HEK293 (cell line): ENCODE measurements around the gene AK5.

Experiments used
- CTCF ChIA-PET: fragments of 350-600 bp; formaldehyde crosslinking; extraction: SDS; loops from one replicate; lab custom pipeline; 2021; ENCODE audit warnings: antibody characterized with exemption; lab: Yijun Ruan, JAX
- POLR2A ChIA-PET: fragments of 300-600 bp; formaldehyde crosslinking; extraction: SDS; loops from one replicate; lab custom pipeline; 2020; ENCODE audit warnings: antibody characterized with exemption, inconsistent platforms; lab: Yijun Ruan, JAX
- H3K27ac ChIP-seq: fragments of 200-500 bp; sonication (Bioruptor generic); 2 replicates; pipeline ENCODE4 v1.5.1; 2014; ENCODE audit warnings: low read depth, low read length, control low read depth, inconsistent platforms; ENCODE audit errors: extremely low read depth
- H3K36me3 ChIP-seq, 2 experiments: fragments of 200-500 bp in 1 of 2; sonication (Bioruptor generic) in 1 of 2; 1 replicate in 1 of 2; 2 replicates in 1 of 2; pipeline ENCODE4 v1.5.1; 2014 to 2017; ENCODE audit warnings: inconsistent platforms in 2 of 2, low read length in 2 of 2; ENCODE audit not compliant: control insufficient read depth in 2 of 2, insufficient read depth in 1 of 2
- H3K4me1 ChIP-seq: fragments of 200-500 bp; sonication (Bioruptor generic); 2 replicates; pipeline ENCODE4 v1.5.1; 2014; ENCODE audit warnings: mild to moderate bottlenecking, low read length, inconsistent platforms; ENCODE audit not compliant: control insufficient read depth, insufficient read depth
- H3K4me3 ChIP-seq: 2 replicates; pipeline ENCODE4 v1.5.1; 2011; ENCODE audit warnings: low read depth, mild to moderate bottlenecking, control low read depth, low read length, moderate library complexity
- H3K9me3 ChIP-seq: fragments of 200-500 bp; sonication (Bioruptor generic); 2 replicates; pipeline ENCODE4 v1.5.1; 2014; ENCODE audit warnings: low read depth, low read length, inconsistent platforms; ENCODE audit not compliant: control insufficient read depth, insufficient read depth
- GLI4 ChIP-seq: fragments of 450-650 bp; formaldehyde crosslinking; IDR thresholded peaks from 2 replicates; pipeline ENCODE4 v1.5.1; 2016; ENCODE audit warnings: missing biosample characterization, missing genetic modification characterization
- HOXA7 ChIP-seq: sonication (generic); formaldehyde crosslinking; IDR thresholded peaks from 2 replicates; pipeline ENCODE4 v1.8.1; 2022; ENCODE audit warnings: missing genetic modification reagents, borderline replicate concordance
- OSR2 ChIP-seq: fragments of 450-650 bp; formaldehyde crosslinking; IDR thresholded peaks from 2 replicates; pipeline ENCODE4 v1.5.1; 2016; ENCODE audit warnings: missing biosample characterization, missing genetic modification characterization
- PRDM1 ChIP-seq: fragments of 450-650 bp; formaldehyde crosslinking; IDR thresholded peaks from 2 replicates; pipeline ENCODE4; 2016; ENCODE audit warnings: missing biosample characterization, missing genetic modification characterization
- SALL2 ChIP-seq: fragments of 450-650 bp; formaldehyde crosslinking; IDR thresholded peaks from 2 replicates; pipeline ENCODE4 v1.5.0; 2017; ENCODE audit warnings: missing biosample characterization, mild to moderate bottlenecking, missing genetic modification characterization, borderline replicate concordance
- SP7 ChIP-seq: fragments of 450-650 bp; formaldehyde crosslinking; IDR thresholded peaks from 2 replicates; pipeline ENCODE4 v1.5.1; 2016; ENCODE audit warnings: missing biosample characterization, missing genetic modification characterization
- TSHZ1 ChIP-seq: fragments of 450-650 bp; formaldehyde crosslinking; IDR thresholded peaks from 2 replicates; pipeline ENCODE4 v1.5.1; 2016; ENCODE audit warnings: missing biosample characterization, missing genetic modification characterization, borderline replicate concordance
- ZBTB11 ChIP-seq: fragments of 450-650 bp; formaldehyde crosslinking; conservative IDR thresholded peaks from 2 replicates; pipeline ENCODE4 v1.5.1; 2016; ENCODE audit warnings: low read depth, missing biosample characterization, missing genetic modification characterization
- ZFHX2 ChIP-seq: fragments of 450-650 bp; formaldehyde crosslinking; conservative IDR thresholded peaks from 2 replicates; pipeline ENCODE4 v1.5.1; 2016; ENCODE audit warnings: missing biosample characterization, missing genetic modification characterization
- ZIC2 ChIP-seq: fragments of 450-650 bp; formaldehyde crosslinking; IDR thresholded peaks from 2 replicates; pipeline ENCODE4 v1.5.1; 2016; ENCODE audit warnings: missing biosample characterization, missing genetic modification characterization
- ZNF114 ChIP-seq: fragments of 450-650 bp; formaldehyde crosslinking; IDR thresholded peaks from 2 replicates; pipeline ENCODE4 v1.5.0; 2017; ENCODE audit warnings: missing biosample characterization, missing genetic modification characterization
- ZNF16 ChIP-seq: fragments of 450-650 bp; formaldehyde crosslinking; IDR thresholded peaks from 2 replicates; pipeline ENCODE4 v1.5.1; 2016; ENCODE audit warnings: low read depth, missing biosample characterization, missing genetic modification characterization
- ZNF23 ChIP-seq: fragments of 450-650 bp; formaldehyde crosslinking; IDR thresholded peaks from 2 replicates; pipeline ENCODE4 v1.5.1; 2016; ENCODE audit warnings: missing biosample characterization, missing genetic modification characterization, borderline replicate concordance
- ZNF350 ChIP-seq: fragments of 450-650 bp; formaldehyde crosslinking; IDR thresholded peaks from 2 replicates; pipeline ENCODE4 v1.5.0; 2017; ENCODE audit warnings: missing biosample characterization, mild to moderate bottlenecking, missing genetic modification characterization
- ZNF629 ChIP-seq: fragments of 450-650 bp; formaldehyde crosslinking; IDR thresholded peaks from 2 replicates; pipeline ENCODE4 v1.5.1; 2017; ENCODE audit warnings: missing biosample characterization, missing genetic modification characterization
- ZNF701 ChIP-seq: fragments of 450-650 bp; formaldehyde crosslinking; IDR thresholded peaks from 2 replicates; pipeline ENCODE4 v1.5.1; 2016; ENCODE audit warnings: missing biosample characterization, missing genetic modification characterization
- ZNF707 ChIP-seq: fragments of 450-650 bp; formaldehyde crosslinking; IDR thresholded peaks from 2 replicates; pipeline ENCODE4 v1.5.1; 2016; ENCODE audit warnings: missing biosample characterization, missing genetic modification characterization
- ZNF792 ChIP-seq: fragments of 450-650 bp; formaldehyde crosslinking; IDR thresholded peaks from 2 replicates; pipeline ENCODE4 v1.5.1; 2016; ENCODE audit warnings: missing biosample characterization, missing genetic modification characterization
- TF ChIP-seq, protein P1 (sequence below): fragments of 450-650 bp; formaldehyde crosslinking; IDR thresholded peaks from 2 replicates; pipeline ENCODE4 v1.5.1; 2016; ENCODE audit warnings: missing biosample characterization, missing genetic modification characterization

The AK5 gene

DNA sequence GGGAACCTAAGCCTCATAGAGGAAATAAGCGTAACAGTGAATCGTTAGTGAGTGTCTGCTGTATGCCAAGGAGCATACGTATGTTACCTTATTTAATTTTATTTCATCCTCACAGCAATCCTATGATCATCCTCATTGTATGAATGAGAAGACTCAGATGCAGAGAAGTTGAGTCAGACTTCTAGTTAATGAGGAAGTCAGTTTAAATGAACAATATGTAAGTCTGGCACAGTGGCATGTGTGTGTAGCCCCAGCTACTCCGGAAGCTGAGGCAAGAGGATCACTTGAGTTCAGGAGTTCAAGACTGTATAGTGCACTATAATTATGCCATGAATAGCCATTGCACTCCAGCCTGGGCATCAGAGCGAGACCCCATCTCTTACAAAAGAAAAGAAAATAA lies 252.6 kb downstream of the AK5 start:
- no peak overlapping the region for H3K27ac ChIP-seq
- H3K4me1 ChIP-seq, result no peaks in the 10 kb centered on the region
- CTCF ChIA-PET, result interaction anchor here (0.6 to 2.9 kb wide), 5 partner anchors 9 to 1441 kb away, joined by 3 to 17 read pairs (median 9); no protein-coding TSS in a partner anchor
- no peaks in the 10 kb centered on the region for H3K36me3 ChIP-seq
- H3K4me3 ChIP-seq, result no peak overlapping the region
- TF ChIP-seq ZNF792 (tag by site-specific recombination) (no peak), SP7 (no peak)
- POLR2A ChIA-PET, result interaction anchor here (1.4 kb wide), 1 partner anchor 470 kb away, joined by 3 read pairs; the partner anchor contains the start of gene DNAJB4
- H3K9me3 ChIP-seq, result no peaks in the 10 kb centered on the region

DNA sequence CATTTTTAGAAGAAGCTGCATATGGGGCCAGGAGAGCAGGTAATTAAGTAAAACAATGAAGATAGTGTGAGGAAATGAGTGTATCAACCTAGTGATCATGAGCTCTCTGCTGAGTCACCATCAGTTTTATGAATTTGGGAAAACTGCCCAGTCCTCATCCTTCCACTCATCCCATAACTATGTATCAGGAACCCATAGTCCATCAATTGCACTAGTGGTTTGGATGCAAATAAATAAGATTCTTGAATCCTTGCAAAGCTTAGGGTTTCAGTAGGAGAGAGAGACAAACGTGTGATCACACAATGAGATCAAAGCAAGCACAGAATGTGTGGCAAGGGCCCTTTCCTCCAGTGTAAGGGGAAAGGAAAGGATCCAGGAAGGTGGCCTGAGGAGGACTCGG lies 255.0 kb downstream of the AK5 start:
- no peaks in the 10 kb centered on the region for H3K4me1 ChIP-seq
- TF ChIP-seq ZNF114 (tag by site-specific recombination), result no peak
- TF ChIP-seq ZIC2 (tag by site-specific recombination), result no peak
- TF ChIP-seq SALL2 (tag by site-specific recombination), result no peak
- TF ChIP-seq PRDM1 (tag by site-specific recombination), result no peak
- TF ChIP-seq ZFHX2 (tag by site-specific recombination), result no peak
- TF ChIP-seq, protein P1, sequence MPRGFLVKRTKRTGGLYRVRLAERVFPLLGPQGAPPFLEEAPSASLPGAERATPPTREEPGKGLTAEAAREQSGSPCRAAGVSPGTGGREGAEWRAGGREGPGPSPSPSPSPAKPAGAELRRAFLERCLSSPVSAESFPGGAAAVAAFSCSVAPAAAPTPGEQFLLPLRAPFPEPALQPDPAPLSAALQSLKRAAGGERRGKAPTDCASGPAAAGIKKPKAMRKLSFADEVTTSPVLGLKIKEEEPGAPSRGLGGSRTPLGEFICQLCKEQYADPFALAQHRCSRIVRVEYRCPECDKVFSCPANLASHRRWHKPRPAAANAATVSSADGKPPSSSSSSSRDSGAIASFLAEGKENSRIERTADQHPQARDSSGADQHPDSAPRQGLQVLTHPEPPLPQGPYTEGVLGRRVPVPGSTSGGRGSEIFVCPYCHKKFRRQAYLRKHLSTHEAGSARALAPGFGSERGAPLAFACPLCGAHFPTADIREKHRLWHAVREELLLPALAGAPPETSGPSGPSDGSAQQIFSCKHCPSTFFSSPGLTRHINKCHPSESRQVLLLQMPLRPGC (tag by site-specific recombination), result no peak
- TF ChIP-seq HOXA7, result no peak
- no peak for TF ChIP-seq ZNF707
- no peak for TF ChIP-seq ZNF23 (tag by site-specific recombination)
- no peak for TF ChIP-seq GLI4 (tag by site-specific recombination)
- TF ChIP-seq TSHZ1 (tag by site-specific recombination), result no peak
- TF ChIP-seq ZBTB11, result no peak
- no peak for TF ChIP-seq ZNF629 (tag by site-specific recombination)
- TF ChIP-seq ZNF701, result no peak
- no peak for TF ChIP-seq ZNF16 (tag by site-specific recombination)
- TF ChIP-seq OSR2 (tag by site-specific recombination), result no peak
- TF ChIP-seq ZNF350 (tag by site-specific recombination), result no peak
- H3K9me3 ChIP-seq, result no peaks in the 10 kb centered on the region
- H3K36me3 ChIP-seq, result no peaks in the 10 kb centered on the region
- H3K4me3 ChIP-seq, result no peak overlapping the region
- H3K27ac ChIP-seq, result no peak overlapping the region
- ChIA-PET CTCF (interaction anchor here (0.7 to 1.3 kb wide), 3 partner anchors 365 to 608 kb away, joined by 3 to 4 read pairs (median 3); no protein-coding TSS in a partner anchor), POLR2A (no interaction called here)
